RWPE1 (cell line): ENCODE measurements around the gene SMIM28.

Experiments used
- CTCF ChIA-PET: fragments of 350-600 bp; sonication (Branson Sonifier 250); formaldehyde crosslinking; extraction: SDS; loops from one replicate; lab custom pipeline; 2021; lab: Yijun Ruan, JAX
- POLR2A ChIA-PET: fragments of 400-600 bp; formaldehyde crosslinking; extraction: SDS; loops from one replicate; lab custom pipeline; 2020; ENCODE audit warnings: antibody characterized with exemption; ENCODE audit not compliant: low non-redundant PET; lab: Yijun Ruan, JAX
- DNase-seq: peaks from one replicate; pipeline ENCODE4 v3.0.0; 2012; ENCODE audit warnings: low spot score
- H3K27ac ChIP-seq: fragments of 450-650 bp; 2 replicates; pipeline ENCODE4 v1.5.1; 2017
- CTCF ChIP-seq: fragments of 450-650 bp; conservative IDR thresholded peaks from 2 replicates; pipeline ENCODE4 v1.5.1; 2017; ENCODE audit warnings: low read depth, mild to moderate bottlenecking

SMIM28 gene

GRCh38 chr6:138334963-138335362 is 42.7 kb upstream of the SMIM28 start:
- DNase-seq = no peak
- H3K27ac ChIP-seq = no peak overlapping the region
- POLR2A ChIA-PET = no interaction called here
- TF ChIP-seq CTCF = no peak
- CTCF ChIA-PET = no interaction called here

- TF ChIP-seq CTCF = no peak
- POLR2A ChIA-PET = no interaction called here
- H3K27ac ChIP-seq = no peak overlapping the region
- CTCF ChIA-PET = no interaction called here
- DNase-seq = no peak
Observed at GRCh38 chr6:138336221-138336620, 41.5 kb upstream of the SMIM28 start.

- CTCF ChIA-PET = interaction anchor here (0.6 kb wide), 2 partner anchors 35 to 304 kb away, joined by 3 to 7 read pairs; no protein-coding TSS in a partner anchor
- TF ChIP-seq CTCF = no peak
- H3K27ac ChIP-seq = no peak overlapping the region
- DNase-seq = no peak
- POLR2A ChIA-PET = no interaction called here
Observed at GRCh38 chr6:138337076-138337475, 40.6 kb upstream of the SMIM28 start.

GRCh38 chr6:138339024-138339423 is 38.7 kb upstream of the SMIM28 start:
- H3K27ac ChIP-seq = no peak overlapping the region
- TF ChIP-seq CTCF = no peak
- POLR2A ChIA-PET = no interaction called here
- CTCF ChIA-PET = no interaction called here
- DNase-seq = no peak

- H3K27ac ChIP-seq = no peak overlapping the region
- ChIA-PET POLR2A (no interaction called here), CTCF (no interaction called here)
- DNase-seq = no peak
- TF ChIP-seq CTCF = no peak
Observed at GRCh38 chr6:138341176-138341575, 36.5 kb upstream of the SMIM28 start.

- CTCF ChIA-PET = no interaction called here
- no peak for TF ChIP-seq CTCF
Observed at GRCh38 chr6:138343112-138343511, 34.6 kb upstream of the SMIM28 start.

More at GRCh38 chr6:138343112-138343511, 34.6 kb upstream of the SMIM28 start:
- no peak for DNase-seq
- no peak overlapping the region for H3K27ac ChIP-seq
- POLR2A ChIA-PET = no interaction called here
